ENCODE results near the gene KRT23. TPM values are rescaled to one million over a fixed set of nuclear protein-coding genes. Genes with fewer than 3 reads are reported as not detected.

The KRT23 gene
- total and polyA plus RNA-seq, 2 of the 13 experiments (the other 11 are each of a cell fraction or from before 2014, with no cell fraction given) = 24.7 to 51.1 TPM

DNA sequence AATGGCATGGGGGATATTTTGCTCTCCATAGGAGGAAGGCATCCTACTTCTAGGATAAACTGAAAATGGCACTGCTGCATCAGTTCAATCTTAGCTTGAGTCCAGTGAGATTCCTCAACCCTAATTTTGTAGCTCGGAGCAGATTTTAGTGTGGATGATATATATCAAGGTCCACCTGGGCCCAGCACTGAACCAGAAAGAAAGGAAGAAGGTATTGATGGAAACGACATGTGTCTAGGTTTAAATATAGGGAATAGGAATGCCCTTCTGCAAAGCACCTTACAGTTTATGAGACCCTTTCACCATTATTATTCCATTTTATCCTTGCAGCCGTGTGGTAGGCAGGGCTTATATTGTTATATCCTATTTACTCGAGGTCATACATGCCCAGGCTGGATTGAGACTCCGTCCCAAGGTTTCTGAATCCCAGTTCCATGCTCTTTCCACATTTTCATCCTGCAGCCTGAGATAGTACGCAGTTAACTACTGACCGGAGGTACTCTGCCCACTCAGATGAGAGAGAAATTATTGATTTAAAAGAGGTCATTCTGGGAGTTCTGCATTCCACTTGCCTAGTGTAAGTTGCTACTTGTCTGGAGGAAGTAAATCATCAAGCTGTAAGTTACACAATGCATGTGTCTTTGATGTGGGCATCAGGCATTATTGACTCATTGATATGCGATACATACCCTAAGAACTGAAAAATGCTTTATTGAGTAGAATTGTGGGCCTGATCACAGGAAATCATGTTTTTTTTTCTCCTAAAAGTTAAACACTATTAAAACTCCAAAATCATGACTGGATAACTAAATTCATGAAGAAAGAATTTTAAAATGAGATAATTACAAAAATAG, 19.2 kb upstream of the KRT23 start (continued):
- TF ChIP-seq, protein P1, sequence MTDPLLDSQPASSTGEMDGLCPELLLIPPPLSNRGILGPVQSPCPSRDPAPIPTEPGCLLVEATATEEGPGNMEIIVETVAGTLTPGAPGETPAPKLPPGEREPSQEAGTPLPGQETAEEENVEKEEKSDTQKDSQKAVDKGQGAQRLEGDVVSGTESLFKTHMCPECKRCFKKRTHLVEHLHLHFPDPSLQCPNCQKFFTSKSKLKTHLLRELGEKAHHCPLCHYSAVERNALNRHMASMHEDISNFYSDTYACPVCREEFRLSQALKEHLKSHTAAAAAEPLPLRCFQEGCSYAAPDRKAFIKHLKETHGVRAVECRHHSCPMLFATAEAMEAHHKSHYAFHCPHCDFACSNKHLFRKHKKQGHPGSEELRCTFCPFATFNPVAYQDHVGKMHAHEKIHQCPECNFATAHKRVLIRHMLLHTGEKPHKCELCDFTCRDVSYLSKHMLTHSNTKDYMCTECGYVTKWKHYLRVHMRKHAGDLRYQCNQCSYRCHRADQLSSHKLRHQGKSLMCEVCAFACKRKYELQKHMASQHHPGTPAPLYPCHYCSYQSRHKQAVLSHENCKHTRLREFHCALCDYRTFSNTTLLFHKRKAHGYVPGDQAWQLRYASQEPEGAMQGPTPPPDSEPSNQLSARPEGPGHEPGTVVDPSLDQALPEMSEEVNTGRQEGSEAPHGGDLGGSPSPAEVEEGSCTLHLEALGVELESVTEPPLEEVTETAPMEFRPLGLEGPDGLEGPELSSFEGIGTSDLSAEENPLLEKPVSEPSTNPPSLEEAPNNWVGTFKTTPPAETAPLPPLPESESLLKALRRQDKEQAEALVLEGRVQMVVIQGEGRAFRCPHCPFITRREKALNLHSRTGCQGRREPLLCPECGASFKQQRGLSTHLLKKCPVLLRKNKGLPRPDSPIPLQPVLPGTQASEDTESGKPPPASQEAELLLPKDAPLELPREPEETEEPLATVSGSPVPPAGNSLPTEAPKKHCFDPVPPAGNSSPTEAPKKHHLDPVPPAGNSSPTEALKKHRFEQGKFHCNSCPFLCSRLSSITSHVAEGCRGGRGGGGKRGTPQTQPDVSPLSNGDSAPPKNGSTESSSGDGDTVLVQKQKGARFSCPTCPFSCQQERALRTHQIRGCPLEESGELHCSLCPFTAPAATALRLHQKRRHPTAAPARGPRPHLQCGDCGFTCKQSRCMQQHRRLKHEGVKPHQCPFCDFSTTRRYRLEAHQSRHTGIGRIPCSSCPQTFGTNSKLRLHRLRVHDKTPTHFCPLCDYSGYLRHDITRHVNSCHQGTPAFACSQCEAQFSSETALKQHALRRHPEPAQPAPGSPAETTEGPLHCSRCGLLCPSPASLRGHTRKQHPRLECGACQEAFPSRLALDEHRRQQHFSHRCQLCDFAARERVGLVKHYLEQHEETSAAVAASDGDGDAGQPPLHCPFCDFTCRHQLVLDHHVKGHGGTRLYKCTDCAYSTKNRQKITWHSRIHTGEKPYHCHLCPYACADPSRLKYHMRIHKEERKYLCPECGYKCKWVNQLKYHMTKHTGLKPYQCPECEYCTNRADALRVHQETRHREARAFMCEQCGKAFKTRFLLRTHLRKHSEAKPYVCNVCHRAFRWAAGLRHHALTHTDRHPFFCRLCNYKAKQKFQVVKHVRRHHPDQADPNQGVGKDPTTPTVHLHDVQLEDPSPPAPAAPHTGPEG (CRISPR knock-in tag; IDR thresholded peaks at IDR 0.05) = no peak
- TF ChIP-seq ZNF235 (CRISPR knock-in tag; IDR thresholded peaks at IDR 0.05; ENCODE audit: borderline replicate concordance) (no peak), PCBP1 (IDR thresholded peaks at IDR 0.05; ENCODE audit: borderline replicate concordance, low read depth, low read length) (no peak), IRX3 (CRISPR knock-in tag; IDR thresholded peaks at IDR 0.05; ENCODE audit: borderline replicate concordance, low read depth) (no peak), SMC3 (IDR thresholded peaks at IDR 0.05; ENCODE audit: low read length) (peak; percentile 69), ZNF850 (CRISPR knock-in tag; conservative IDR thresholded peaks at IDR 0.05) (no peak), ZNF232 (CRISPR knock-in tag; IDR thresholded peaks at IDR 0.05; ENCODE audit: borderline replicate concordance) (peak; percentile 89), TBX3 (IDR thresholded peaks at IDR 0.05; ENCODE audit: borderline replicate concordance) (peak; percentile 97), SIX1 (CRISPR knock-in tag; IDR thresholded peaks at IDR 0.05; ENCODE audit: borderline replicate concordance) (peak; percentile 99), POLR2A (IDR thresholded peaks at IDR 0.05; ENCODE audit: insufficient read depth in 1 of 2, low read depth in 2 of 2, low read length in 2 of 2) (peak in 1 of 2 experiments; percentile 48; a peak in 1 of 4 replicates), MIER2 (CRISPR knock-in tag; IDR thresholded peaks at IDR 0.05) (peak; percentile 86), ZBTB21 (CRISPR knock-in tag; IDR thresholded peaks at IDR 0.05) (peak; percentile 58; the same call in 1 of the 2 replicates), NFKBIZ (CRISPR knock-in tag; IDR thresholded peaks at IDR 0.05) (peak; percentile 99; the same call in 1 of the 2 replicates), DNMT3B (CRISPR knock-in tag; conservative IDR thresholded peaks at IDR 0.05) (peak; percentile 87; the same call in 1 of the 2 replicates), ZNF841 (CRISPR knock-in tag; IDR thresholded peaks at IDR 0.05; ENCODE audit: borderline replicate concordance) (no peak), THAP11 (CRISPR knock-in tag; IDR thresholded peaks at IDR 0.05) (peak; percentile 89), KLF6 (CRISPR knock-in tag; IDR thresholded peaks at IDR 0.05) (peak; percentile 74; the same call in 1 of the 2 replicates), NR3C1 (CRISPR knock-in tag; IDR thresholded peaks at IDR 0.05) (no peak), MTA3 (CRISPR knock-in tag; IDR thresholded peaks at IDR 0.05) (no peak), HMG20A (CRISPR knock-in tag; IDR thresholded peaks at IDR 0.05; ENCODE audit: borderline replicate concordance) (peak; percentile 100)
- TF ChIP-seq, protein P2, sequence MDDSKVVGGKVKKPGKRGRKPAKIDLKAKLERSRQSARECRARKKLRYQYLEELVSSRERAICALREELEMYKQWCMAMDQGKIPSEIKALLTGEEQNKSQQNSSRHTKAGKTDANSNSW (CRISPR knock-in tag; IDR thresholded peaks at IDR 0.05; ENCODE audit: borderline replicate concordance) = no peak
- TF ChIP-seq, protein P3, sequence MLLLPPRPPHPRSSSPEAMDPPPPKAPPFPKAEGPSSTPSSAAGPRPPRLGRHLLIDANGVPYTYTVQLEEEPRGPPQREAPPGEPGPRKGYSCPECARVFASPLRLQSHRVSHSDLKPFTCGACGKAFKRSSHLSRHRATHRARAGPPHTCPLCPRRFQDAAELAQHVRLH (CRISPR knock-in tag; IDR thresholded peaks at IDR 0.05; ENCODE audit: borderline replicate concordance, low read depth) = peak; percentile 79; the same call in 1 of the 2 replicates
- TF ChIP-seq, protein P4, sequence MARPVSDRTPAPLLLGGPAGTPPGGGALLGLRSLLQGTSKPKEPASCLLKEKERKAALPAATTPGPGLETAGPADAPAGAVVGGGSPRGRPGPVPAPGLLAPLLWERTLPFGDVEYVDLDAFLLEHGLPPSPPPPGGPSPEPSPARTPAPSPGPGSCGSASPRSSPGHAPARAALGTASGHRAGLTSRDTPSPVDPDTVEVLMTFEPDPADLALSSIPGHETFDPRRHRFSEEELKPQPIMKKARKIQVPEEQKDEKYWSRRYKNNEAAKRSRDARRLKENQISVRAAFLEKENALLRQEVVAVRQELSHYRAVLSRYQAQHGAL (CRISPR knock-in tag; IDR thresholded peaks at IDR 0.05; ENCODE audit: not compliant biosample characterization) = no peak
